NCI-H2196 (cell line): ENCODE results near the gene TNFSF9.
"Not testable (repeated sequence)": the region's sequence is repeated elsewhere in the genome, so short reads cannot be mapped to it uniquely, and the experiment has no call there.

ENCODE experiments used
- DNase-seq: peaks from one replicate; lab custom pipeline; 2025; ENCODE audit not compliant: unreplicated experiment; lab: John Stamatoyannopoulos, UW

TNFSF9 gene

DNA sequence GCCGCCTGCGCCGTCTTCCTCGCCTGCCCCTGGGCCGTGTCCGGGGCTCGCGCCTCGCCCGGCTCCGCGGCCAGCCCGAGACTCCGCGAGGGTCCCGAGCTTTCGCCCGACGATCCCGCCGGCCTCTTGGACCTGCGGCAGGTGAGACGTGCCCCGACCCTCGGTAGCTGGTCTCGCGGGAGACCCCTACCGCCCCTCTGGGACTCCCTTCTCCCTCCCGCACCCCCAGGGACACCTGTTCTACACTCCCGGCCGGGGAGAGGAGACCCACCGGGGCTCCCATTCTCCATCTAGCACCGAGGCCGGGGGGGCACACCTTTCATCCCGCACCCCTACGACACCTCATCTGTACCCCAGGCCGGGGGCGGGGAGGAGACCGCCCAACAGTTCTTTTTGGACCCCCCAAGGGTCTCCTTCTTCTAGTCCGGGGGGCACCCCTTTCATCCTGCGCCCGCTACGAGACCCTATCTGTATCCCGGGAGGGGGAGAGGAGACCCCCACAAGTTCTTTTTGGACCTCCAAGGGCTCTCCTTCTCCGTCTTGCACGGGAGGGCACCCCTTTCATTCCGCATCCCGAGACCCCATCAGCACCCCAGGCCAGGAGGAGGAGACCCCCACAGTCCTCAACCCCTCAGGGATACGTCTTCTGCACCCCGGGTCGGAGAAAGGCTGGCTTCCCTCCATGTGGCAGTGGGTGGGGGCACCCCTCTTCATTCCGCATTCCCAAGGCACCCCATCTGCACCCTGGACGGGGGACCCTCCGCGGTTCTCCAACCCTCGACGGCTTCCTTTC lies 533 bp downstream of the TNFSF9 start:
- DNase-seq: no peak

DNA sequence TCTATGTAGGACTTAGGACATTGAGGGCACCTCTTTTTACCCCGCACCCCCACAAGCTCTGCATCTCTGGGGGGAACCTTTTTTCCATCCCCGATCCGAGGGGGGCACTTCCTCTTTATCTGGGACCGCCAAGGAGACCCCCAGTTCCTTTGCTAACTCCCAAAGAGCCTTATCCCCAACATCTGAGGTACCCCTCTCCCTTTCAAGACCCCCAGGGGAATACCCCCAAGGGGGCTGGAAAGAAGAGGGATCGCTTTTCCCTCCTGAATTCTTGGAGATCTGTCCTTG lies 1.1 kb downstream of the TNFSF9 start:
- DNase-seq: no peak

DNA sequence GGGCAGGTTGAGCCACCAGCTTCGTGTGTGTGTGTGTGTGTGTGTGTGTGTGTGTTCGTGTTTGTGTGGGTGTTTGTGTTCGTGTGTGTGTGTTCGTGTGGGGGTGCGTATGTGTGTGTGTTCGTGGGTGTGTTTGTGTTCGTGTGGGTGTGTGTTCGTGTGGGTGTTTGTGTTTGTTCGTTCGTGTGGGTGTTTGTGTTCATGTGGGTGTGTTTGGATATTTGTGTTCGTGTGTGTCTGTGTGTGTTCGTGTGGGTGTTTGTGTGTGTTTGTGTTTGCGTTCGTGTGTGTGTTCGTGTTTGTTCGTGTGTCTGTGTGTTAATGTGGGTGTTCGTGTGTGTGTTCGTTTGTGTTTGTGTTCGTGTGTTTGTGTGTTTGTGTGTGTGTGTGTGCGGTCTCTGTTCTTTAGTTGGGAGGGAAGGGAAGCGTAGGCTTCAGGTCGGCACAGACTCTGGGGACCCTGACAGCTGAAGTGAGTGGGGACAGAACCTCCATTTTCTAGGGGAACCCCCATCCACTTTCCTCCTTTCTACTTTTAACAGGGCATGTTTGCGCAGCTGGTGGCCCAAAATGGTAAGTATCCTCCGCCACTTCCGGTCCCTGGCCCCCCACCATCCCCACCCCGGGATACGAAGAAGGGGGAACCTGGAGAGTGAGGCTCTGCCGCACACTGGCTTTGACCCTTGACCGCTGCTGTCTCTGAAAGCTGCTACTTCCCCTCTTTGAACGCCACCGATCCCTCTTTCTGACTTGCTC lies 1.6 kb downstream of the TNFSF9 start:
- DNase-seq: no peak

DNA sequence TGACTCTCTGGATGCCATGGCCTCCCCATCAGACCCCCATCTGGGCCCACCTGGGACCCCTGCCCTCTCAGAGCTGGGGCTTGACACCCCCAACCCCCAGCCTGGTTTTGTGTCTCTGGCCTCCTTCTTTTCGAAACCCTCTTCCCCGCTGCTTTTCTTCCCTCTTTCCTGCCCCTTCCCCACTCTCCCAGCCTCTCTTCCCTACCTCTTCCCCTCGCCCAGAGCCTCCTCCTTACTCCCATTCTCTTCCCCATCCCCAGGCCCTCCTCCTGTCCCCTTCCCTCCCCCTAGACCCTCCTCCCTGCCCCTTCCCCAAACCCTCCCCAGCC lies 2.1 kb downstream of the TNFSF9 start:
- DNase-seq: no peak

DNA sequence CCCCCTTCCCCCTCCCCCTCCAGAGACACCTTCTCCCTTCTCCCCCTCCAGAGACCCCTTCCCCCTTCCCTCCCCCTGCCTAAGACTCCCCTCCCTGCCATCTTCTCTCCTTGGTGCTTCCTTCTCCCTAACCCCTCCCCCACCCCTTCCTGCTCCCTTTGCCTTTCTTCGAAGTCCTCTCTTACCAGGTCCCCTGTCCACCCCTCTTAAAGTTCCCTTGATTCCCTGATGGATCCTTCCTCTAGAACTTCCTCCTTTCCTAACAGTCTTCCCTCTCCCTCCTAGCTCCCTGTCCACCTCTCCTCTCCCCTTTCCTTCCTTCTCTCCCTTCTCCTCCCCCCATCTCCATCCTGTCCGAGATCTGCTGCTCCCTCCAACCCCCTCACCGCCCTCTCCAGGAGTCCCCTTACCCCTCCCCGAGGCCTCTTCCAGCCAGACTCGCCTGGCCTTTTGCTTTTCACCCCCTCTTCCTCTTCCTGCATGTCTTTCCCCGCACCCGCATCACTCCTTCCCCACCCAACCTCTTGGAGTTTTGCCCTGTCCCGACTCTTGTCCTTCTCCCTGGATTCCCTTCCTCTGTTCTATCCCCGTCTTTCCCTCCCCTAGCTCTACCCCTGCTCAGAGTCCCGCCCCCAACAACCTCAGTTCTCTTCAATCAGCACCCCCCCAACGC lies 3.1 kb downstream of the TNFSF9 start:
- no peak for DNase-seq

DNA sequence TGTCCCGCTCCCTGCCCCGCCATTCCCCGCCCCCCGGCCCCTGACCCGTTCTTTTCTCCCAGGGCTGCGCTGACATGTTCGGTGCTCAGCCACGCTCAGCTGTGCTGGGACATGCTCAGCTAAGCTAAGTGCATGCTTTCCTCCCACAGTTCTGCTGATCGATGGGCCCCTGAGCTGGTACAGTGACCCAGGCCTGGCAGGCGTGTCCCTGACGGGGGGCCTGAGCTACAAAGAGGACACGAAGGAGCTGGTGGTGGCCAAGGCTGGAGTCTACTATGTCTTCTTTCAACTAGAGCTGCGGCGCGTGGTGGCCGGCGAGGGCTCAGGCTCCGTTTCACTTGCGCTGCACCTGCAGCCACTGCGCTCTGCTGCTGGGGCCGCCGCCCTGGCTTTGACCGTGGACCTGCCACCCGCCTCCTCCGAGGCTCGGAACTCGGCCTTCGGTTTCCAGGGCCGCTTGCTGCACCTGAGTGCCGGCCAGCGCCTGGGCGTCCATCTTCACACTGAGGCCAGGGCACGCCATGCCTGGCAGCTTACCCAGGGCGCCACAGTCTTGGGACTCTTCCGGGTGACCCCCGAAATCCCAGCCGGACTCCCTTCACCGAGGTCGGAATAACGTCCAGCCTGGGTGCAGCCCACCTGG lies 3.7 kb downstream of the TNFSF9 start:
- DNase-seq: no peak

DNA sequence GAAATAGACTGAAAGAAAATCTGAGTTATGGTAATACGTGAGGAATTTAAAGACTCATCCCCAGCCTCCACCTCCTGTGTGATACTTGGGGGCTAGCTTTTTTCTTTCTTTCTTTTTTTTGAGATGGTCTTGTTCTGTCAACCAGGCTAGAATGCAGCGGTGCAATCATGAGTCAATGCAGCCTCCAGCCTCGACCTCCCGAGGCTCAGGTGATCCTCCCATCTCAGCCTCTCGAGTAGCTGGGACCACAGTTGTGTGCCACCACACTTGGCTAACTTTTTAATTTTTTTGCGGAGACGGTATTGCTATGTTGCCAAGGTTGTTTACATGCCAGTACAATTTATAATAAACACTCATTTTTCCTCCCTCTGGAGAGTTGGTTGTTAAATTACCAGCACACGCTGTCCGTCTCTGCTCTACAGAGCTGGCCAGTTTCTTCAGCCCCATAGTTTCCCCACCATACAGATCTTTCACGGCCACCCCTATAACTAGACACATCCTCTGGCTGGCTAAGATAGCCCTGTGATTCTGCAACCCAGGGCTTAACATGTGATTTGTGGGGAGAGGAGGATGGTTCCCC lies 4.8 kb downstream of the TNFSF9 start:
- no peak for DNase-seq

DNA sequence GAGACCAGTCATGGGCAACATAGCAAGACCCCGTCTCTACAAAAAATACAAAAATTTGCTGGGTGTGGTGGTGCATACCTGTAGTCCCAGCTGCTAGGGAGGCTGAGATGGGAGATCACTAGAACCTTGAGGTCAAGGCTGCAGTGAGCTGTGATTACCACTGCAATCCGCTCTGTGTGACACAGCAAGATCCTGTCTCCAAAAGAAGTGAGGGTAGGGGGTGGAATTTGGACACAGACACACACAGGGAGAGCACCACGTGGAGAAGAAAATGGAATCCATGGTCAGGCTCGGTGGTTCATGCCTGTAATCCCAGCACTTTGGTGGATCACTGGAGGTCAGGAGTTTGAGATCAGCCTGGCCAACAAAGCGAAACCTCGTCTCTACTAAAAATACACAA lies 8.7 kb downstream of the TNFSF9 start:
- no peak for DNase-seq

DNA sequence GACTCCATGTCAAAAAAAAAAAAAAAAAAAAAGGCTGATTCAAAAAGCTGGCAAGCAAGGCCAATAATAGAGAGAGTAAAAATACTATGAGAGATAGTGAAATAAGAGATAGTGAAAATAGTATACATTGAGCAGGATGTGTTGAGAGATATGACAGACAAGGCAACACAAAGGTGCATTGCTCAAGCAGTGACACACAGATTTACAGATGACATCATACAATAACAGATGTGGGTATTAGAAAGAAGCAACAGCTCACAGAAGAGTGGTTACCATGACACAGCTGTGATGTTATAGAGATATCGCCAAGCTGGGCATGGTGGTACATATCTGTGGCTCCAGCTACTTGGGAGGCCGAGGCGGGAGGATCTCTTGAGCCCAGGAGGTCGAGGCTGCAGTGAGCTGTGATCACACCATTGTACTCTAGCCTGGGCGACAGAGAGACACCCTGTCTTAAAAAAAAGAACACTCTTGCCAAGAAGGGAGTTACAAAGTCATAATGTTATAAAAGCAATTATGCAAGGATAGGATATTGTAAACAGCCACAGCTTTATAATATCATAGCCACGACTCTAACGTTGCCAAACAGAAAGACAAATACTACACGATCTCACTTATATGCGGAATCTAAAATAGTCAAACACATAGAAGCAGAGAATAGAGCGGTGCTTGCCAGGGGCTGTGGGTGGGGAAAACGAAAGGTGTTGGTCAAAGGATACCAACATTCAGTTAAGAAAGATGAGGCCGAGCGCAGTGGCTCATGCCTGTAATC lies 10.3 kb downstream of the TNFSF9 start:
- no peak for DNase-seq

DNA sequence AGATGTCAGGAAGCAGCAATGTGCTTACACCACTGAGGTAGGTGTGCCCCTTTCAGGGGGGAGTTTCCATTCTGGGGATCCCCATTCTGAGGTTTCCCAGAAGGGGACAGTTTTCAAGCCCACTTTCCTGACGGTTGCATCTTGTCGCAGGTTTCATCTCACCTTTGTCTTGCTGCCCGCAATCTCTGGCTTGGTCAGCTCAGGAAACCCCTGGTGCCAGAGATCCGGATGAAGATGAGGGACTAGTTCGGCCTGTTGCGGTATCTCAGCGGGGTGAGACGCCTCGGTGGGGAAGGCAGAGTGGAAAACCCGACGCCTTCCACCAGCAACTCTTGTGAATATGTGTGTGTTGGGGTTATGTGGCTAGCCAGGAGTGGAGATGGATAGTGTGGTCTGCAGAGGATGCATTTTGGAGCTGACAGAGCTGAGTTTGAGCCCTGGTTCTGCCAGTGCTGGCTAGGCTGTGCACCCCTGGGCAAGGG lies 13.1 kb downstream of the TNFSF9 start:
- DNase-seq: no peak

DNA sequence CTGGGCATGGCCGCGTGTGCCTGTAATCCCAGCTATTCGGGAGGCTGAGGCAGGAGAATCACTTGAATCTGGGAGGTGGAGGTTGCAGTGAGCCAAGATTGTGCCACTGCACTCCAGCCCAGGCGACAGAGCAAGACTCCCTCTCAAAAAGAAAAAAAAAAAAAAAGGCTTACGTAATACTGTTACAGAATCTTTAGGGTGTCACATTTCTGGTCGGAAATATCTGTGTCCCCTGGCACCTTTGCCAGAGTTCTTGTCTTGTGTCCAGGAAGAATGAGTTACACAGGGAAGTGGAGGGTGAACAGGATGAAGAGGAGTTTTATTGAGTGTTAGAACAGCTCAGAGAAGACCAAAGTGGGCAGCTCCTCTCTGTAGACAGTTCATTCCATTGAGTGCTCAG lies 19.9 kb downstream of the TNFSF9 start:
- not testable (repeated sequence) for DNase-seq

DNA sequence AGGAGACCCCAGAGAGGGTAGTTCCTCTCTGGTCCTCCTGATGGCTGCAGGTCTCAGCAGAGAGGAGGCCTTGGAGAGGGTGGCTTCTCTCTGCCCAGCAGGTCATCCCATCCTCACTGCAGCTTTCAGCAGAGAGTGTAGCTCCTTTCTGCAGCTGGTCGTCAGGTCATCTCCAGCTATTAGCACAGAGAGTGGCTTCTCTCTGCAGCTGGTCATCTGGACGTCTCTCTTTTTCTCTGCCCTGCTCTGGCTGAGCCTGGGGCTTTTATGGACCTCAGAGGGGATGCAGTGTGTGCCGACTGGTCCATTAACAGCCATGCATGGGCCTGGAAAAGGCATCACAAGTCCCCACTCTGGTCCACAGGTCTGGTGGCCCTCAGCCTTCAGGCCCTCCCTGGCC lies 20.3 kb downstream of the TNFSF9 start:
- no peak for DNase-seq

DNA sequence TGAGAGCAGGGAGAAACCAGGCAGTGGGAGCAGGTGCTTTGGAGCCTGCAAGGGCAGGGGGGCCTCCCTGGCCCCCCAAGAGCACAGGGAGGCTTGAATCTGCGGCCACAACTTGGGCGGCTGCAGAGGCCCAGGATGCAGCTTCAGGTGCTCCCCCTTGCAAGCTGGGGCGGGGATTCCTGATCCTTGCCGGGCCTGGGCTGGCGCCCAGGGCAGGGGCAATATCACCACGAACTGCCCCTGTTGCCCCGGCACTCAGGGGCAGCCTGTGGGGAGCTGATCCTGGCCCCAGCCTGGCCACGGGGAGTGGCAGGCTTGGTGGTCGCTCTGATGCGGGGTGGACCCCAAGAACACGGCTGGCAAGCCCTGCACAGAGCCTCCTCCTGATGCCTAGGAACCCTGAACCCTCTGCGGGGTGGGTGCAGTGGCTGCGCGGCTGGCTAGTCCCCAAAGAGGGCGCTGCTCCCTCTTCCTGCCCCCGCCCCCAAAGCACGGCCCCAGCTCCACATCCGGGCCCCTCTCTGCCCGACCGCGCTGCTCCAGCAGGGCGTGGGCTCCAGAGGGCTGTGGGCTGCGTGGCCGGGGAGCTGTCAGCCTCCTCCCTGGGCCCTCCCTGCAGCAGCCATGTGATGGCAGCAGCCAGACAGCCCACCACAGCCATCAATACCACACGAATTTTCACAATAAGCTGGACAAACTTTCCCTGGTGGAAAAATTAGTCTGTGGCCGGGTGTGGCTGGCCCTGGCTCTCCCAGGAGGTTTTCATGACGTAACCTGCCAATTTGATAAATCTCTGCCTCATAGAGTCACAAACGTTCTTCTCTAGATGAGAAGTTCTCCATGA lies 21.0 kb downstream of the TNFSF9 start:
- no peak for DNase-seq

DNA sequence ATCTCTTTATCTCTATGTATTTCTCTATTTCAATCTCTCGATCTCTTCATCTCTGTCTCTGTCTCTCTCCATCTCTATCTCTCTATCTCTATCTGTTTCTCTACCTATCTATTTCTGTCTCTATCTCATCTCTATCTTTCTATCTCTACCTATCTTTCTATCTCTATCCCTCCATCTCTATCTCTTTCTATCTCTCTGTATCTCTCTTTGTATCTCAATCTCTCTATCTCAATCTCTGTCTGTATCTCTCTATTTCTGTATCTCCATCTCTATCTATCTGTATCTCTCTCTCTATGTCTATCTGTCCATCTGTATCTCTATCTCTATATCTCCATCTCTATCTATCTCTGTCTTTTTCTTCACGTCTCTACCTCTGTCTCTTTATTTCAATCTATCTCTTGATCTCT lies 25.2 kb downstream of the TNFSF9 start:
- no peak for DNase-seq

DNA sequence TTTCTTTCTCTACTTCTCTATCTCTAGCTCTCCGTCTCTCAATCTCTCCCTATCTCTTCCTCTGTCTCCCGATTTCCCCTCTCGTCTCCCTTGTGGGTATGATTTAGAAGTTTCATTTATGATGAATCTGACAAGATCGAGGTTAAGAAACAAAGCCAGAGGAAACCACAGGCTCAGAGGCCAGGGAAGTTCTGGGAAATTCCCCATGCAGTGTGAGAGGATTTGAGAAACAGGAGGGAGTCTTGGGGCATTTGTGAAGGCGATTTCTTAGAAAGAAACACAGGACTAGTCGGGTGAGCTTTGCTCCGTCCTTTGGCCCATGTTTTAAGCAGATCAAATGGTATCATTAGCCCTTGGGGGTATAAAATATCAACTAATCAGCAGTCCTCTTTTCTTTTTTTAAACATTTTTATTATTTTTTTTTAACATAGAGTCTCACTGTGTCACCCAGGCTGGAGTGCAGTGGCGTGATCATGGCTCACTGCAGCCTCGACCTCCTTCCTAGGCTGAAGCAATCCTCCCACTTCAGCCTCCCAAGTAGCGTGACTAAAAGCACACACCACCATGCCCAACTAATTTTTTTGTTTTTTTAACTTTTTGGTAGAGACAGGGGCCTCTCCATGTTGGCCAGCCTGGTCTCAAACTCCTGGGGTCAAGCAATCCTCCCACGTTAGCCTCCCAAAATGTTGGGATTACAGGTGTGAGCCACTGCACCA lies 25.8 kb downstream of the TNFSF9 start:
- no peak for DNase-seq

DNA sequence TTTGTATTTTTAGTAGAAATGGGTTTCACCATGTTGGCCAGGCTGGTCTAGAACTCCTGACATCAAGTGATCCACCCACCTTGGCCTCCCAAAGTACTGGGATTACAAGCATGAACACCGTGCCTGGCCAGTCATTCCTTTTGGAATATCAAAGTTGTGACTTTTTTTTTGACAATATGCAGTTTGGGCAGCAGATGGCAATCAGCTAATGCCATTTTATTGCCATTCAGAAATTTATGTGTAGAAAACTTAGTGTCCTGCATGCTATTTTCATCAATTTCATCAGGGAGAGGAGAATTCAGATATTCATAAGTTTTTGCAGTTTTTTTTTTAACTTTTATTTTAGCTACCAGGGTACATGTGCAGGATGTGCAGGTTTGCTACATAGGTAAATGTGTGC lies 31.6 kb downstream of the TNFSF9 start:
- DNase-seq: not testable (repeated sequence)

DNA sequence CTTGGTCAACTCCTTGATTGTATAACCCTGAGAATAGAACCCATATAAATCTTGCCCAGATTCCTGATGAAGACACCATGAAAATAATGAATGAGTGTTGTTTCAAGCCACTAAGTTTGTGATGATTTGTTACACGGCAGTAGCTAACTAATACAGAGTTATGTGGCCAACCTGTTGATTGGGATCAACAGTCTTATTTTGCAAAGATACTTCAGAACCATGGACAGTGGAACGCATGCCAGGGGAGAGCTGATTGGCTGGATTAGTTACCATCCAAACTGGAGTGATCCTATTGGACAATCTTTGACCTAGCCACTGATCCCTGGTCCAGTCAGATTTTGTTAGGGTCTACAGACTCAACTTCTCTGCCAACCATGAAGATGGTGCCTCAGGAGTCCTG lies 33.6 kb downstream of the TNFSF9 start:
- no peak for DNase-seq

DNA sequence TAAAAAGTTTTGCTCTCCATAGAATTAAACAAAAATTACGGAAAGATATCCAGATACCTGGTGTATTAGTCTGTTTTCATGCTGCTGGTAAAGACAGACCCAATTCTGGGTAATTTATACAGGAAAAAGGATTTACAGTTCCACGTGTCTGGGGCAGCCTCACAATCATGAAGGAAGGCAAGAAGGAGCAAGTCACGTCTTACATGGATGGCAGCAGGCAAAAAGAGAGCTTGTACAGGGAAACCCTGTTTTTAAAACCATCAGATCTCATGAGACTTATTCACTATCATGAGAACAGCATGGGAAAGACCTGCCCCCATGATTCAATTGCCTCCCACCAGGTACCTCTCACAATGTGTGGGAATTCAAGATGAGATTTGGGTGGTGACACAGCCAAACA lies 35.9 kb downstream of the TNFSF9 start:
- DNase-seq: not testable (repeated sequence)

DNA sequence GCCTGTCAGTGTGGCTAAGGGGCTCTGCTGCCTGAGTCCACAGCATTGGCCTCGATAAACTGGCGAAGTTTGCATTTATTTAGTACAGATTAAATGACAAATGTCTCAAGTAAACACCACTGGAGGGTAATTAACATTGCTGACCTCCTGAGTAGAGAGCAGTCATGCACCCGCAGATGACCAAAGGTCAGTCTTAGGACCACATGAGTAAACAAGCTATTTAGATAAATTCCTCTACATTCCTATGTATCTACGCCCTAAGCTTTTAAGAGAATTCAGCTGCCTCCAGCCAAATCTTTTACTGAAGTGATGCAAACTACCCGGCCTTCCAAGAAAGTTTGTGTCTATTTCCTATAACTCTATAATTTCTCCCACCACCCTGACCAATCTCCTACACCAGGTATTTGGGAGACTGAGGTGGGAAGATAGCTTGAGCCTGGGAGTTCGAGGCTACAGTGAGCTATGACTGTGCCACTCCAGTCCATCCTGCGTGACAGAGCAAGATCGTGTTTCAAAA lies 37.2 kb downstream of the TNFSF9 start:
- DNase-seq: no peak
